ENCODE measurements around the gene SNRNP70. TPM values are rescaled to one million over a fixed set of nuclear protein-coding genes. Genes with fewer than 3 reads are reported as not detected.
A peak's percentile ranks its signal among the peaks of the same experiment; 100 is the strongest.

SNRNP70 gene
- total RNA-seq, 1 experiment from 2014 or later: 325 TPM

DNA sequence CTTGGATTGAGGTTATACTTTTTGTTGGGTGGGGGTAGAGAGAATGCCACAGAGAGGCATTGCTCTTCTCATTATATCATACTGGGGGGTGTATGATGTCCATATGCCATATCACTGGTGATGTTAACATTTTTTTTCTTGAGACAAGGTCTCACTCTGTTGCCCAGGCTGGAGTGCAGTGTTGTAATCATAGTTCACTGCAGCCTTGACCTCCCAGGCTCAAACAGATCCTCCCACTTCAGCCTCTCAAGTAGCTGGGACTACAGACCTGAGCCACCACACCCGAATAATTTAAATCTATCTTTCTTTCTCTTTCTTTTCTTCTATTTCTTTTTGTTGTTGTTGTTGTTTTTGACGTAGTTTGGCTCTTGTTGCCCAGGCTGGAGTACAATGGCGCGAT, 4.9 kb upstream of the SNRNP70 start:
- no peaks in the 10 kb centered on the region for H3K9me3 Mint-ChIP-seq (ENCODE audit: low read depth, unreplicated experiment)
- intact Hi-C loops (cut with micrococcal nuclease; ENCODE audit: unreplicated experiment): no loop called here
- peaks cover 19% of the 10 kb centered on the region for H3K4me1 Mint-ChIP-seq (ENCODE audit: low read depth, unreplicated experiment)
- no TSS peak for BruUV-seq (replicated peaks)
- DNase-seq: no peak
- H3K36me3 Mint-ChIP-seq (ENCODE audit: insufficient read depth, unreplicated experiment): peaks cover 9% of the 10 kb centered on the region
- H3K27me3 Mint-ChIP-seq (ENCODE audit: unreplicated experiment): no peaks in the 10 kb centered on the region
- no peak overlapping the region for H3K27ac Mint-ChIP-seq (ENCODE audit: unreplicated experiment)
- CTCF ChIA-PET: no interaction called here
- no peak overlapping the region for H3K4me3 Mint-ChIP-seq (ENCODE audit: low read depth, unreplicated experiment)
- TF ChIP-seq, protein P1, sequence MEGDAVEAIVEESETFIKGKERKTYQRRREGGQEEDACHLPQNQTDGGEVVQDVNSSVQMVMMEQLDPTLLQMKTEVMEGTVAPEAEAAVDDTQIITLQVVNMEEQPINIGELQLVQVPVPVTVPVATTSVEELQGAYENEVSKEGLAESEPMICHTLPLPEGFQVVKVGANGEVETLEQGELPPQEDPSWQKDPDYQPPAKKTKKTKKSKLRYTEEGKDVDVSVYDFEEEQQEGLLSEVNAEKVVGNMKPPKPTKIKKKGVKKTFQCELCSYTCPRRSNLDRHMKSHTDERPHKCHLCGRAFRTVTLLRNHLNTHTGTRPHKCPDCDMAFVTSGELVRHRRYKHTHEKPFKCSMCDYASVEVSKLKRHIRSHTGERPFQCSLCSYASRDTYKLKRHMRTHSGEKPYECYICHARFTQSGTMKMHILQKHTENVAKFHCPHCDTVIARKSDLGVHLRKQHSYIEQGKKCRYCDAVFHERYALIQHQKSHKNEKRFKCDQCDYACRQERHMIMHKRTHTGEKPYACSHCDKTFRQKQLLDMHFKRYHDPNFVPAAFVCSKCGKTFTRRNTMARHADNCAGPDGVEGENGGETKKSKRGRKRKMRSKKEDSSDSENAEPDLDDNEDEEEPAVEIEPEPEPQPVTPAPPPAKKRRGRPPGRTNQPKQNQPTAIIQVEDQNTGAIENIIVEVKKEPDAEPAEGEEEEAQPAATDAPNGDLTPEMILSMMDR (IDR thresholded peaks at IDR 0.05; ENCODE audit: unreplicated experiment): no peak

DNA sequence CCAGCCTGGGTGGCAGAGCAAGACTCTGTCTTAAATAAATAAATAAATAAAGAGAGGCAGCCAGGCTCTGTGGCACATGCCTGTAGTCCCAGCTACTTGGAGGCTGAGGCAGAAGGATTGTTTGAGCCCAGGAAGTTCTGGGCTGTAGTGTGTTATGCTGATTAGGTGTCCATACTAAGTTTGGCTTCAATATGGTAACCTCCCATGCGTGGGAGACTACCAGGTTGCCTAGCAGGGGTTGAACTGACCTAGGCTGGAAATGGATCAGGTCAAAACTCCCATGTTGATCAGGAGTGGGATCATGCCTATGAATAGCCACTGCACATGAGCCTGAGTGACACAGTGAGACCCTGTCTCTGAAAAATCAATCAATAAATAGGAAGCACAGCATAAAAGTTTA, 4.0 kb upstream of the SNRNP70 start:
- intact Hi-C loops (cut with micrococcal nuclease; ENCODE audit: unreplicated experiment): no loop called here
- H3K27ac Mint-ChIP-seq (ENCODE audit: unreplicated experiment): no peak overlapping the region
- TF ChIP-seq, protein P1 (IDR thresholded peaks at IDR 0.05; ENCODE audit: unreplicated experiment): no peak
- no TSS peak for BruUV-seq (replicated peaks)
- H3K36me3 Mint-ChIP-seq (ENCODE audit: insufficient read depth, unreplicated experiment): peaks cover 17% of the 10 kb centered on the region
- CTCF ChIA-PET: no interaction called here
- DNase-seq: no peak
- H3K4me1 Mint-ChIP-seq (ENCODE audit: low read depth, unreplicated experiment): peaks cover 13% of the 10 kb centered on the region
- H3K9me3 Mint-ChIP-seq (ENCODE audit: low read depth, unreplicated experiment): no peaks in the 10 kb centered on the region
- no peaks in the 10 kb centered on the region for H3K27me3 Mint-ChIP-seq (ENCODE audit: unreplicated experiment)
- H3K4me3 Mint-ChIP-seq (ENCODE audit: low read depth, unreplicated experiment): no peak overlapping the region

GRCh38 chr19:49084206-49085019, 838 bp upstream of the SNRNP70 start:
- no peak for DNase-seq
- CTCF ChIA-PET: no interaction called here
- peak overlapping the region; percentile 92 for H3K4me3 Mint-ChIP-seq (ENCODE audit: low read depth, unreplicated experiment)
- H3K9me3 Mint-ChIP-seq (ENCODE audit: low read depth, unreplicated experiment): no peaks in the 10 kb centered on the region
- H3K27ac Mint-ChIP-seq (ENCODE audit: unreplicated experiment): peak overlapping the region; percentile 93
- peaks cover 49% of the 10 kb centered on the region for H3K36me3 Mint-ChIP-seq (ENCODE audit: insufficient read depth, unreplicated experiment)
- BruUV-seq (replicated peaks): no TSS peak
- TF ChIP-seq, protein P1 (IDR thresholded peaks at IDR 0.05; ENCODE audit: unreplicated experiment): no peak
- intact Hi-C loops (cut with micrococcal nuclease; ENCODE audit: unreplicated experiment): no loop called here
- H3K27me3 Mint-ChIP-seq (ENCODE audit: unreplicated experiment): no peaks in the 10 kb centered on the region
- peaks cover 30% of the 10 kb centered on the region for H3K4me1 Mint-ChIP-seq (ENCODE audit: low read depth, unreplicated experiment)

- Mint-ChIP-seq H3K27me3 (ENCODE audit: unreplicated experiment) (no peaks in the 10 kb centered on the region), H3K4me1 (ENCODE audit: low read depth, unreplicated experiment) (peaks cover 30% of the 10 kb centered on the region), H3K27ac (ENCODE audit: unreplicated experiment) (peak overlapping the region; percentile 93), H3K36me3 (ENCODE audit: insufficient read depth, unreplicated experiment) (peaks cover 63% of the 10 kb centered on the region), H3K9me3 (ENCODE audit: low read depth, unreplicated experiment) (no peaks in the 10 kb centered on the region), H3K4me3 (ENCODE audit: low read depth, unreplicated experiment) (peak overlapping the region; percentile 92)
- no TSS peak for BruUV-seq (replicated peaks)
- intact Hi-C loops (cut with micrococcal nuclease; ENCODE audit: unreplicated experiment): no loop called here
- DNase-seq: no peak
- CTCF ChIA-PET: interaction anchor here (0.5 kb wide), 1 partner anchor 107 kb away, joined by 6 read pairs; no protein-coding TSS in a partner anchor
- TF ChIP-seq, protein P1 (IDR thresholded peaks at IDR 0.05; ENCODE audit: unreplicated experiment): no peak
These were observed 599 bp downstream of the SNRNP70 start for GRCh38 chr19:49085868-49086232.
